Esophagus squamous epithelium (tissue), 4 donors: ENCODE data around the gene MAGI1.

Source experiments
- POLR2A ChIP-seq, 4 donors: fragments of 450-650 bp; IDR thresholded peaks; one replicate each; pipeline ENCODE4 v1.6.1; 2017; ENCODE audit warnings: antibody characterized with exemption in 4 of 4, mild to moderate bottlenecking in 4 of 4, moderate library complexity in 3 of 4
- TF ChIP-seq, protein P1 (sequence below), 6 experiments: fragments of 450-650 bp in 4 of 6; fragments of 200-600 bp in 2 of 6; sonication (generic) in 2 of 6; IDR thresholded peaks; one replicate each; pipeline ENCODE4 v1.5.1; 2016 to 2019; ENCODE audit warnings: antibody characterized with exemption in 6 of 6, mild to moderate bottlenecking in 4 of 6, moderate library complexity in 4 of 6

GRCh38 chr3:65955792-65956477 is 82.8 kb downstream of the MAGI1 start:
- TF ChIP-seq, protein P1, sequence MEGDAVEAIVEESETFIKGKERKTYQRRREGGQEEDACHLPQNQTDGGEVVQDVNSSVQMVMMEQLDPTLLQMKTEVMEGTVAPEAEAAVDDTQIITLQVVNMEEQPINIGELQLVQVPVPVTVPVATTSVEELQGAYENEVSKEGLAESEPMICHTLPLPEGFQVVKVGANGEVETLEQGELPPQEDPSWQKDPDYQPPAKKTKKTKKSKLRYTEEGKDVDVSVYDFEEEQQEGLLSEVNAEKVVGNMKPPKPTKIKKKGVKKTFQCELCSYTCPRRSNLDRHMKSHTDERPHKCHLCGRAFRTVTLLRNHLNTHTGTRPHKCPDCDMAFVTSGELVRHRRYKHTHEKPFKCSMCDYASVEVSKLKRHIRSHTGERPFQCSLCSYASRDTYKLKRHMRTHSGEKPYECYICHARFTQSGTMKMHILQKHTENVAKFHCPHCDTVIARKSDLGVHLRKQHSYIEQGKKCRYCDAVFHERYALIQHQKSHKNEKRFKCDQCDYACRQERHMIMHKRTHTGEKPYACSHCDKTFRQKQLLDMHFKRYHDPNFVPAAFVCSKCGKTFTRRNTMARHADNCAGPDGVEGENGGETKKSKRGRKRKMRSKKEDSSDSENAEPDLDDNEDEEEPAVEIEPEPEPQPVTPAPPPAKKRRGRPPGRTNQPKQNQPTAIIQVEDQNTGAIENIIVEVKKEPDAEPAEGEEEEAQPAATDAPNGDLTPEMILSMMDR (IDR thresholded peaks at IDR 0.05) = no peak
- no peak for TF ChIP-seq POLR2A (IDR thresholded peaks at IDR 0.05)
